ENCODE results near the gene NBDY.

DNA sequence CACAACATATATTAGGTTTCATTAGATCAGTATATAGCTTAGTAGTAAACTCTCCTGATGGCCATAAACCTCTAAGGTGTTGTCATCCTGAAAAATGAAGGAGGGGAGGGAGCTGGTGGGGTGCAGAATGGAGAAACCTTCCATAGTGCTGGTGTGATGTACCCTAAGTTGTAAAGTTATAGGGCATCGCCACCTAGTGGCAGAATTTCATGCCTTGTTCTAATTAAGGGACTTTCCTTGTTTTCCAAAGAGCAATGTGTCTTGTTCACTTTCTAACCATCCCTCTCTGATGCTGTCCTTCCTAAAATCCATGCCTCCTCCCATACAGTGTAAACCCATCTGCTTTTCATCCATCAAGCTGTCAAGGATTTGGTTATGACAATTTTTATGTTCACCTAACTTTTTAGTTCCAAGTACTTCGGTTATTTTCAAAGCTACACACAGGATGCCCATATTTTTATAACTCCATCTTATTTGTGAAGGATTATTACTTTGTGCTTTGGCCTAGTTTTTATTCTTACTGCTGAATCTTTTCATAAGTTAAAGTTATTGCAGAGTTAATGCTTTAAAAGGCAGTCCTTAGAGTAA, 4.5 kb downstream of the NBDY start:
- TF ChIP-seq, protein P1, sequence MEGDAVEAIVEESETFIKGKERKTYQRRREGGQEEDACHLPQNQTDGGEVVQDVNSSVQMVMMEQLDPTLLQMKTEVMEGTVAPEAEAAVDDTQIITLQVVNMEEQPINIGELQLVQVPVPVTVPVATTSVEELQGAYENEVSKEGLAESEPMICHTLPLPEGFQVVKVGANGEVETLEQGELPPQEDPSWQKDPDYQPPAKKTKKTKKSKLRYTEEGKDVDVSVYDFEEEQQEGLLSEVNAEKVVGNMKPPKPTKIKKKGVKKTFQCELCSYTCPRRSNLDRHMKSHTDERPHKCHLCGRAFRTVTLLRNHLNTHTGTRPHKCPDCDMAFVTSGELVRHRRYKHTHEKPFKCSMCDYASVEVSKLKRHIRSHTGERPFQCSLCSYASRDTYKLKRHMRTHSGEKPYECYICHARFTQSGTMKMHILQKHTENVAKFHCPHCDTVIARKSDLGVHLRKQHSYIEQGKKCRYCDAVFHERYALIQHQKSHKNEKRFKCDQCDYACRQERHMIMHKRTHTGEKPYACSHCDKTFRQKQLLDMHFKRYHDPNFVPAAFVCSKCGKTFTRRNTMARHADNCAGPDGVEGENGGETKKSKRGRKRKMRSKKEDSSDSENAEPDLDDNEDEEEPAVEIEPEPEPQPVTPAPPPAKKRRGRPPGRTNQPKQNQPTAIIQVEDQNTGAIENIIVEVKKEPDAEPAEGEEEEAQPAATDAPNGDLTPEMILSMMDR (IDR thresholded peaks at IDR 0.05) = 0 out of 2 replicates have a peak, but pooled peaks have one; percentile 32
- no peak for TF ChIP-seq NR1H2 (CRISPR knock-in tag; IDR thresholded peaks at IDR 0.05)
- TF ChIP-seq FOXP1 (CRISPR knock-in tag; IDR thresholded peaks at IDR 0.05; ENCODE audit: borderline replicate concordance) = no peak
- no peak for TF ChIP-seq IRF1 (CRISPR knock-in tag; IDR thresholded peaks at IDR 0.05)
- TF ChIP-seq, protein P2, sequence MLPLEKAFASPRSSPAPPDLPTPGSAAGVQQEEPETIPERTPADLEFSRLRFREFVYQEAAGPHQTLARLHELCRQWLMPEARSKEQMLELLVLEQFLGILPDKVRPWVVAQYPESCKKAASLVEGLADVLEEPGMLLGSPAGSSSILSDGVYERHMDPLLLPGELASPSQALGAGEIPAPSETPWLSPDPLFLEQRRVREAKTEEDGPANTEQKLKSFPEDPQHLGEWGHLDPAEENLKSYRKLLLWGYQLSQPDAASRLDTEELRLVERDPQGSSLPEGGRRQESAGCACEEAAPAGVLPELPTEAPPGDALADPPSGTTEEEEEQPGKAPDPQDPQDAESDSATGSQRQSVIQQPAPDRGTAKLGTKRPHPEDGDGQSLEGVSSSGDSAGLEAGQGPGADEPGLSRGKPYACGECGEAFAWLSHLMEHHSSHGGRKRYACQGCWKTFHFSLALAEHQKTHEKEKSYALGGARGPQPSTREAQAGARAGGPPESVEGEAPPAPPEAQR (CRISPR knock-in tag; IDR thresholded peaks at IDR 0.05) = no peak
- no peak for TF ChIP-seq SMAD4 (CRISPR knock-in tag; IDR thresholded peaks at IDR 0.05)
- TF ChIP-seq JUN (CRISPR knock-in tag; IDR thresholded peaks at IDR 0.05) = no peak
- TF ChIP-seq, protein P3, sequence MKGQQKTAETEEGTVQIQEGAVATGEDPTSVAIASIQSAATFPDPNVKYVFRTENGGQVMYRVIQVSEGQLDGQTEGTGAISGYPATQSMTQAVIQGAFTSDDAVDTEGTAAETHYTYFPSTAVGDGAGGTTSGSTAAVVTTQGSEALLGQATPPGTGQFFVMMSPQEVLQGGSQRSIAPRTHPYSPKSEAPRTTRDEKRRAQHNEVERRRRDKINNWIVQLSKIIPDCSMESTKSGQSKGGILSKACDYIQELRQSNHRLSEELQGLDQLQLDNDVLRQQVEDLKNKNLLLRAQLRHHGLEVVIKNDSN (CRISPR knock-in tag; IDR thresholded peaks at IDR 0.05) = no peak
- no peak for TF ChIP-seq KAT7 (CRISPR knock-in tag; IDR thresholded peaks at IDR 0.05; ENCODE audit: borderline replicate concordance)
